Measurements from ENCODE around the gene TBCK.

Gene TBCK

GRCh38 chr4:106339431-106339830 lies 23.4 kb upstream of the TBCK start:
- TF ChIP-seq, protein P1, sequence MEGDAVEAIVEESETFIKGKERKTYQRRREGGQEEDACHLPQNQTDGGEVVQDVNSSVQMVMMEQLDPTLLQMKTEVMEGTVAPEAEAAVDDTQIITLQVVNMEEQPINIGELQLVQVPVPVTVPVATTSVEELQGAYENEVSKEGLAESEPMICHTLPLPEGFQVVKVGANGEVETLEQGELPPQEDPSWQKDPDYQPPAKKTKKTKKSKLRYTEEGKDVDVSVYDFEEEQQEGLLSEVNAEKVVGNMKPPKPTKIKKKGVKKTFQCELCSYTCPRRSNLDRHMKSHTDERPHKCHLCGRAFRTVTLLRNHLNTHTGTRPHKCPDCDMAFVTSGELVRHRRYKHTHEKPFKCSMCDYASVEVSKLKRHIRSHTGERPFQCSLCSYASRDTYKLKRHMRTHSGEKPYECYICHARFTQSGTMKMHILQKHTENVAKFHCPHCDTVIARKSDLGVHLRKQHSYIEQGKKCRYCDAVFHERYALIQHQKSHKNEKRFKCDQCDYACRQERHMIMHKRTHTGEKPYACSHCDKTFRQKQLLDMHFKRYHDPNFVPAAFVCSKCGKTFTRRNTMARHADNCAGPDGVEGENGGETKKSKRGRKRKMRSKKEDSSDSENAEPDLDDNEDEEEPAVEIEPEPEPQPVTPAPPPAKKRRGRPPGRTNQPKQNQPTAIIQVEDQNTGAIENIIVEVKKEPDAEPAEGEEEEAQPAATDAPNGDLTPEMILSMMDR (IDR thresholded peaks at IDR 0.05; ENCODE audit: low read depth, low read length), result no peak
- in situ Hi-C loops (cut with HindIII; ENCODE audit: low sequenced_read_pairs), result no loop called here
- H3K4me3 ChIP-seq (ENCODE audit: low read depth, low read length), result no peak overlapping the region
- DNase-seq (ENCODE audit: low read depth, low spot score), result no peak

GRCh38 chr4:106338671-106339070 lies 22.7 kb upstream of the TBCK start:
- TF ChIP-seq, protein P1 (IDR thresholded peaks at IDR 0.05; ENCODE audit: low read depth, low read length), result no peak
- in situ Hi-C loops (cut with HindIII; ENCODE audit: low sequenced_read_pairs), result no loop called here
- H3K4me3 ChIP-seq (ENCODE audit: low read depth, low read length), result no peak overlapping the region
- no peak for DNase-seq (ENCODE audit: low read depth, low spot score)

DNA sequence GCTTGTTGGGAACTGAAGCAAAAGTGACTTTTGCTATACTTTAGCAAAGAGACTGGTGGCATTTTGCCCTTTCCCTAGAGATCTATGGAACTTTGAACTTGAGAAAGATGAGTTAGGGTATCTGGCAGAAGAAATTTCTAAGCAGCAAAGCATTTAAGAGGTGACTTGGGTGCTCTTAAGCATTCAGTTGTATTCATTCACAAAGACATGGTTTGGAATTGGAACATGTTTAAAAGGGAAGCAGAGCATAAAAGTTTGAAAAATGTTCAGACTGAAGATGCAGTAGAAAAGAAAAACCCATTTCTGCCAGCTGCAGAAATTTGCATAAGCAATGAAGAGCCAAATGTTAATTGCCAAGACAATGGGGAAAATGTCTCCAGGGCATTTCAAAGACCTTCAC lies 21.9 kb upstream of the TBCK start:
- TF ChIP-seq, protein P1 (IDR thresholded peaks at IDR 0.05; ENCODE audit: low read depth, low read length), result no peak
- in situ Hi-C loops (cut with HindIII; ENCODE audit: low sequenced_read_pairs), result no loop called here
- H3K4me3 ChIP-seq (ENCODE audit: low read depth, low read length), result no peak overlapping the region
- DNase-seq (ENCODE audit: low read depth, low spot score), result no peak

DNA sequence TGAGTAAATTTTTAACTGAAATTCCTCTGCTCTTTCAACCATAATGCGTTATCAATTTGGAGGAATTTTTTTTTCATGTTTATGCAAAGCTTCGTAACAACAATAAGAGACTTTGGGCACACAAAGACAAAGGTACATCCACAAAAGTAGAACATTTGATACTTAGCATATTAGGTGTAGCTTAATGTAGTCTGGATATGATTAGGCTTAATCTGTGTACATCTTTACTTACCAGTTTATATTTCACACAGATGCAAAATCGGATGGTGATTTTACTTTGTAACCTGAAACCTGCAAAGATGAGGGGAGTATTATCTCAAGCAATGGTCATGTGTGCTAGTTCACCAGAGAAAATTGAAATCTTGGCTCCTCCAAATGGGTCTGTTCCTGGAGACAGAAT lies 20.6 kb upstream of the TBCK start:
- H3K4me3 ChIP-seq (ENCODE audit: low read depth, low read length), result no peak overlapping the region
- in situ Hi-C loops (cut with HindIII; ENCODE audit: low sequenced_read_pairs), result no loop called here
- TF ChIP-seq, protein P1 (IDR thresholded peaks at IDR 0.05; ENCODE audit: low read depth, low read length), result no peak
- no peak for DNase-seq (ENCODE audit: low read depth, low spot score)

- DNase-seq (ENCODE audit: low read depth, low spot score), result peak; percentile 32
- no peak overlapping the region for H3K4me3 ChIP-seq (ENCODE audit: low read depth, low read length)
- TF ChIP-seq, protein P1 (IDR thresholded peaks at IDR 0.05; ENCODE audit: low read depth, low read length), result no peak
- in situ Hi-C loops (cut with HindIII; ENCODE audit: low sequenced_read_pairs), result no loop called here
These were observed 18.9 kb upstream of the TBCK start for GRCh38 chr4:106334741-106335470.

GRCh38 chr4:106333186-106333585 lies 17.2 kb upstream of the TBCK start:
- TF ChIP-seq, protein P1 (IDR thresholded peaks at IDR 0.05; ENCODE audit: low read depth, low read length), result no peak
- DNase-seq (ENCODE audit: low read depth, low spot score), result no peak
- H3K4me3 ChIP-seq (ENCODE audit: low read depth, low read length), result no peak overlapping the region
- in situ Hi-C loops (cut with HindIII; ENCODE audit: low sequenced_read_pairs), result no loop called here
